IPS-15b (cell line): ENCODE data around the gene EEPD1.

Experiments
- H3K27me3 ChIP-seq: one replicate; pipeline ENCODE4 v1.6.1; 2013; ENCODE audit warnings: low read length; ENCODE audit not compliant: control insufficient read depth, insufficient read depth
- H3K36me3 ChIP-seq: one replicate; pipeline ENCODE4 v1.6.1; 2013; ENCODE audit warnings: low read length; ENCODE audit not compliant: control insufficient read depth, insufficient read depth
- H3K4me1 ChIP-seq: one replicate; pipeline ENCODE4 v1.6.1; 2013; ENCODE audit warnings: mild to moderate bottlenecking, low read length; ENCODE audit not compliant: control insufficient read depth, insufficient read depth
- H3K4me3 ChIP-seq: one replicate; pipeline ENCODE4 v1.5.1; 2013; ENCODE audit warnings: low read depth, low read length
- H3K9ac ChIP-seq: one replicate; pipeline ENCODE4 v1.6.1; 2013; ENCODE audit warnings: low read depth, mild to moderate bottlenecking, low read length
- H3K9me3 ChIP-seq: one replicate; pipeline ENCODE4 v1.6.1; 2013; ENCODE audit warnings: mild to moderate bottlenecking, low read length; ENCODE audit not compliant: control insufficient read depth, insufficient read depth

EEPD1 gene

DNA sequence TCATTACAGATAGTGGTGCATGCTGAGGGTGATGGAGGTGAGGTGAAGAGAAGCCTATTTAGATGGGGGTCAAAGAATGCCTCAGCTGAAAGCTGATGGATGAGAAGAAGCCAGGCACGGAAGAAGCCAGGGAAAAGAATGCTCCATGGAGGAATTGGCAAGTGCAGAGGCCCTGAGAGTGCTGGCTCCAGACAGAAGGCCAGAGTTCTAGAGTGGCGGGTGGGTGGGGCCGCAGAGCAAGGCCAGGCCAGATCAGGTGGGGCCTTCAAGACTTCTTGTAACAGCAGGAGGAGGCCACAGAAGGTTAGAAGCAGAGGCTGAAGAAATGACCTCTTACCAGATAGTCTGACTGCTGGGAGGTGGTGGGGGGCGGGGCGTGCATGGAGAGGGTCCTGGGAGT, 7.3 kb downstream of the EEPD1 start:
- peaks cover 5% of the 10 kb centered on the region for H3K4me1 ChIP-seq
- no peaks in the 10 kb centered on the region for H3K36me3 ChIP-seq
- H3K9me3 ChIP-seq: no peaks in the 10 kb centered on the region
- H3K9ac ChIP-seq: no peak overlapping the region
- H3K27me3 ChIP-seq: peaks cover 37% of the 10 kb centered on the region
- H3K4me3 ChIP-seq: no peak overlapping the region

DNA sequence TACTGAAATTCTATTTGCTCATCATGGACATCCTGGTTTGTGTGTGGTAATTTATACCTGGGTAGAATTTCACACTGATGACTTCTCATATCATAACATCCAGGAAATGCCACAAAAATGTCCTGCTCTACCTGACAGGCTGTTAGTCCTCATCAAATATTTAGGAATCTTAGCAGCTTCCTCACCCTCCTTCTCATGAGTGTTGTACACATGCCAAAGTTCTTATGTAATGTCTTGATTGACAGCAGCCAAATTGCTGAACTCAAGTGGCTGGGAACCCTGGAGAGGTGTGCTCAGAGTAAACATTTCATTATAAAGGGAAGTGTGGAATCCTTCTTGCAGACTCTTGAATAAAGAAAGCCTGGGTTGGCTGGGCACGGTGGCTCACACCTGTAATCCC, 8.9 kb downstream of the EEPD1 start:
- H3K27me3 ChIP-seq: peaks cover 26% of the 10 kb centered on the region
- no peaks in the 10 kb centered on the region for H3K36me3 ChIP-seq
- H3K4me1 ChIP-seq: peaks cover 5% of the 10 kb centered on the region
- no peak overlapping the region for H3K4me3 ChIP-seq
- H3K9ac ChIP-seq: no peak overlapping the region
- H3K9me3 ChIP-seq: no peaks in the 10 kb centered on the region

DNA sequence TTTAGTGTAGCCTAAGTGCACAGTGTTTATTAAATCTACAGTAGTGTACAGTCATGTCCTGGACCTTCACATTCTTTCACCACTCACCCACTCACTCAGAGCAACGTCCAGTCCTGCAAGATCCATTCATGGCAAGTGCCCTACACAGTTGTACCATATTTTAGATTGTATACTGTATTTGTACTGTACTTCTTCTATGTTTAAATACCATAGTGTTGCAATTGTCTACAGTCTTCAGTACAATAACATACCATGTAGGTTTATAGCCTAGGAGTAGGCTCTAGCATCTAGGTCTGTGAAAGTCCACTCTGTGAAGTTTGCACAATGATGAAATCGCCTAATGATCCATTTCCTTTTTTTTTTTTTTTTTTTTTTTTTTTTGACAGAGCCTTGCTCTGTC, 12.0 kb downstream of the EEPD1 start:
- peaks cover 1% of the 10 kb centered on the region for H3K27me3 ChIP-seq

DNA sequence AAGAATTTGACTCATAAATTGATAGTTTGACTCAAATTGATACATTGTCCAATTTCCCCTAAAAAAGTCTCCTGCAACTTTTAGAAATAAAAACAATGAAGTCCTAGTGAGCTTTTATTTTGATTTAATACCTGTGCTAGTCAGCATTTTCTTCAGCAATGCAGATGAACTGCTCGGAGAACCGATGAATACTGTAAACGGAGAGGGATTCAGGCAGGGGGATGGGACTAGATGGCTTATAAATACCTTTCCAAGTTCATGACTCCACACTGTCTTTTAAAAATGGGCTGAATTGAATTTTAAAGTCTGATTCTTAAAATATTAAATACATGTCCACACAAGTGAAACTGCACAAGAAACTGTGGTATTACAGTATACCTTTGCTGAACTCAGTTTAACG, 12.7 kb downstream of the EEPD1 start:
- Histone ChIP-seq H3K9me3 (no peaks in the 10 kb centered on the region), H3K4me1 (peaks cover 5% of the 10 kb centered on the region), H3K36me3 (no peaks in the 10 kb centered on the region)

More for the DNA sequence above, 12.0 kb downstream of the EEPD1 start:
- Histone ChIP-seq H3K9me3 (no peaks in the 10 kb centered on the region), H3K9ac (no peak overlapping the region), H3K36me3 (no peaks in the 10 kb centered on the region), H3K4me3 (no peak overlapping the region), H3K4me1 (peaks cover 5% of the 10 kb centered on the region)

DNA sequence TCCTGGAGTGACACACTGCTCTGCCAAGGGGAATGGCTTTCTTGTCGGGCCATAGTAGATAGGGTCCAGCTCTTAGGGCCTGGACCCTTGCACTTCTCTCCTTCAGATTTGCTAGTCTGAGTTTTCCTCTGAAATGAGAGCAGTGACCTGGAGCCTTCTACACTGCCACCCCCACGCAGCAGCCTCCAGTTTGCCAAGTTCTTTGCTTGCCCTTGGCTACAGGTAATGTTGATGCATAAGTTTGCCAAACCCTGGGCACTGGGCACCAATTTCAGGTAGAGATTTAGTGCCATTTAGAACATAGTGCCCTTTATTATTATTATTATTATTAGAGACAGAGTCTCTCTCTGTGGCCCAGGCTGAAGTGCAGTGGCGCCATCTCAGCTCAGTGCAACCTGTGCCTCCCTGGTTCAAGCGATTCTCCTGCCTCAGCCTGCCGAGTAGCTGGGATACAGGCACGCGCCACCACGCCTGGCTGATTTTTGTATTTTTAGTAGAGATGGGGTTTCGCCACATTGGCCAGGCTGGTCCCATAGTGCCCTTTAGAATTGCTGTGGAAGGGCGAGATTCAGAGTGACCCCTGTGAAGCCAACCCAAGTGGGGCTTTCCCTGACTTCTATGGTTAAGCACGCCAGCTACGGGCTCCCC, 14.5 kb downstream of the EEPD1 start:
- H3K4me1 ChIP-seq: peaks cover 5% of the 10 kb centered on the region
- H3K36me3 ChIP-seq: no peaks in the 10 kb centered on the region
- no peaks in the 10 kb centered on the region for H3K27me3 ChIP-seq
- no peak overlapping the region for H3K4me3 ChIP-seq
- H3K9ac ChIP-seq: no peak overlapping the region
- H3K9me3 ChIP-seq: no peaks in the 10 kb centered on the region

More for the DNA sequence above, 12.7 kb downstream of the EEPD1 start:
- no peak overlapping the region for H3K9ac ChIP-seq
- no peak overlapping the region for H3K4me3 ChIP-seq
- no peaks in the 10 kb centered on the region for H3K27me3 ChIP-seq

DNA sequence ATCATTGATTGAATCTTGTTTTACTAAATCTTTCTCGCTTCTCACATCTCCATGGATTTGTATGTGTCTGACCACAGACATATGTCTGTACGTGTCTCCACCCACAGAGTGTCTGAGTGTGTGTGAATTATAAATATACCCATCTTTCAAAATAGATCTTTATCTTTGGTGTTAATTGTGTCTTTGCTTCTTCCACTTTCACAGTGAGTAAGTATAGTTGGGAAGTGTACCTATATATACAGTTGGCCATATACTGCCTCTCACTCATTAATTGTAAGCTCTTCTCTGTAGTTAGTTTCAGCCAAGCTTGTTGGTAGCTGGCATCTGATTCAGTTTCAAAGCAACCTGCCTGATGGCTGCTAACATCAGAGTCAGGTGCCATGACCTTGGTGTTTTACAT, 18.4 kb downstream of the EEPD1 start:
- no peaks in the 10 kb centered on the region for H3K36me3 ChIP-seq
- H3K4me3 ChIP-seq: no peak overlapping the region
- H3K27me3 ChIP-seq: no peaks in the 10 kb centered on the region
- no peaks in the 10 kb centered on the region for H3K9me3 ChIP-seq
- H3K9ac ChIP-seq: no peak overlapping the region
- no peaks in the 10 kb centered on the region for H3K4me1 ChIP-seq

DNA sequence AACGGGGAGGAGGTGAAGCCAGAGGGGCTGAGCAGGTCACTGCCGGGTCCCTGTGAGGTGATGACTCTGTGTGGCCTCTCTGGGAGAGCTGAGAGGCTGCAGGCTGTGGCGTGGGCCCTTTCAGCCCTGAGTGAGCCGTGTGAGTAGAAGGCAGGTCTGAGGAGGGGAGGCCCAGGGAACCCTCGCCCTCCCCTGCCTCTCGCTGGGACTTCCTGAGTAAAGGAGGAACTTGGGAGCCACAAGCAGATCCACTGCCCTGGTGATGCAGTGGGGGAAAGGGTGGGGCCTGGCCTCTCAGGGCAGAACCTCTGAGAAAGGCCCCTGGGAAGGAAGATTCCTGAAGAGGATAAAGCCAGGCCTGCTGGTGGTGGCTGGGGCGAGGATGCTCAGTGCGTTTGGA, 22.8 kb downstream of the EEPD1 start:
- Histone ChIP-seq H3K9ac (no peak overlapping the region), H3K4me3 (no peak overlapping the region)

DNA sequence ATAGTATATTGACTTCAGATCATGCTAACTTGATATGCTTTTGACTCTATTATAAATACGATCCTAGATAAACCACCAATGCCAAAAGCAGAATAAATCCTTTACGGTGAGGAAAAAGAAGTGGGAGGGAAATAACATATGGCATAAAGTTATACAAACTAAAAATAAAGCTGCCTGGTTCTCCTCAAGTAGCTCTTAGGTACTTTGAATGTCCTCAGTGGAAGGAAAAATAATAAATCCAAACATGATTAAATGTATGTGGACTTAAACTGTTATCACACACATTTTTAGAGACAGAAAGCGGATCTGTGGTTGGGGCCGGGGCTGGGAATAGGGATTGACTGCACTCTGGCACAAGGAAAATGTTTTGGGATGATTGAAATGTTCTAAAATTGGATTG, 23.6 kb downstream of the EEPD1 start:
- Histone ChIP-seq H3K9me3 (no peaks in the 10 kb centered on the region), H3K4me1 (no peaks in the 10 kb centered on the region), H3K9ac (no peak overlapping the region), H3K4me3 (no peak overlapping the region), H3K27me3 (no peaks in the 10 kb centered on the region), H3K36me3 (no peaks in the 10 kb centered on the region)

More for the DNA sequence above, 22.8 kb downstream of the EEPD1 start:
- Histone ChIP-seq H3K36me3 (no peaks in the 10 kb centered on the region), H3K9me3 (no peaks in the 10 kb centered on the region), H3K27me3 (no peaks in the 10 kb centered on the region), H3K4me1 (no peaks in the 10 kb centered on the region)

DNA sequence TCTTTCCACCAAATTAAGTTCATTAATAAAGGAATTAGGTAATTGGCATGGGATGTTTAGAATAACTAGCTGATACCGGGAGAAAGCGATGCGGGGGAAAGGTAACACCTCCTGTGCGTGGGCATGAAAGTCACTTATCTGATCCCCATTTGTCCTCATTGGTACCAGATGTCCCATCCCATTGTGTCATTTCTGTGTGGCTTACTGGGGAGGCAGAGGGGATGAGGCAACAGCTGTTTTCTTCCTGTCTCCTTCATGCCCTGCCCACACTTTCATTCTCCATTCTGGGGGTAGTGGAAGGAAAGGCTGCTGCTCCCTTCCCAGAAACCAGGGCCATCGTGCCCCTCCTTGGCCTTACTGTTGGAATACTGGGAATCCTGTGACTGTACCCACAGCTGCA, 27.1 kb downstream of the EEPD1 start:
- Histone ChIP-seq H3K9ac (no peak overlapping the region), H3K36me3 (no peaks in the 10 kb centered on the region)

DNA sequence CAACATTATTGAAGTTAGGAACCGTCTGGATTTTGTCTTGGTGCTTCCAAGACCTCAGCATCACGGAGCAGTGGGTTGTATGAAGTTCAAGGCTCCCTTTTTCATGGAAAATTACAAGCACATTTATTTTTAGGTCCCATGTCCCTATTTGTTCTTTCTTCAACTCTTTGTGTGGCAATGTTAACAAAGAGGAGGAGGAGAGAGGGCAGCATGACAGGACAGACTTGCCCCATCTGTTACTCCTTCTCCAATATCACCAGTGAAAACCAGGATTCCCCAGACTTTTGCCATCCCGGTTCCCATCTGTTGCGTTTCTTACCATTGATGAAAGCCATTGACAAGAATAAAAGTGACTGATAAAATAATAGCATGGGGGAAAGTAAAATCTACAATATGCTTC, 28.6 kb downstream of the EEPD1 start:
- H3K27me3 ChIP-seq: no peaks in the 10 kb centered on the region
- H3K9ac ChIP-seq: no peak overlapping the region
- no peaks in the 10 kb centered on the region for H3K9me3 ChIP-seq
- H3K36me3 ChIP-seq: no peaks in the 10 kb centered on the region
- no peak overlapping the region for H3K4me3 ChIP-seq
- H3K4me1 ChIP-seq: no peaks in the 10 kb centered on the region

More for the DNA sequence above, 27.1 kb downstream of the EEPD1 start:
- H3K4me1 ChIP-seq: no peaks in the 10 kb centered on the region
- H3K4me3 ChIP-seq: no peak overlapping the region
- H3K27me3 ChIP-seq: no peaks in the 10 kb centered on the region
- H3K9me3 ChIP-seq: no peaks in the 10 kb centered on the region

DNA sequence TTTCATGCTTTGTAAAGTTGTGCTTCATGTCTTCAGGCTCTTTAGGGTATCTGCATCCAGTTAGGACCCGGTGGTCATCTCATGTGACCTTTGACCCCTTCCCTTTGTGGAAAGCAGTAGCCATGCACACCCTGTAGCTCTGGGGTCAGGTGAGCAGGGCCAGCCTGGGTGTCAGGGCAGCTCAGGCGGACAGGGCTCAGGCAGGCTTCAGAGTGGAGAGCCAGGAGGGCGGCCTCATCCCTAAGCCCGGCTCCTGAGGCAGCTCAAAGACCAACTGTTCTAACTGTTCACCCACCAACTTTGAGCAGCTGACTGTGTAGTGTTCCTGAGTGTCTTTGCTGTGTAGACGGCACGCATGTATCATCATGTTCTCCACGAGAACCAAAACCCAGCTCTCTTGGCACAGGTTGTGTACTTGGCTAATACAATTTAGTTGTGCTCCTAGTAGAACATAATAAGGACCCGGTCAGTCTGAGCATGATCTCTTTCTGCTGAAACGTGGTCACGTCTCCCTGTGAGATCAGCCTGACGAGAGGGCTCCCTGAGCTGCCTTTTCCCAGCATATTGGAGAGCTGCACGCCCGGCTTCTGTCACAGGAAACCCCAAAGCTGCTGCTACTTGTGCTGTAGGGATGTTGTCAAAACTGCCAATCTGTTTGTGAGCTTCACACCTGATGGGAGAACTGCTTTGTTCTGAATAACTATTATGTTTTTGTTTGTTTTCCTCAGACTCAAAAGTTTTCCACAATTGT, 30.0 kb downstream of the EEPD1 start:
- no peaks in the 10 kb centered on the region for H3K36me3 ChIP-seq
- H3K4me3 ChIP-seq: no peak overlapping the region
- no peaks in the 10 kb centered on the region for H3K27me3 ChIP-seq
- H3K9ac ChIP-seq: no peak overlapping the region
- no peaks in the 10 kb centered on the region for H3K4me1 ChIP-seq
- H3K9me3 ChIP-seq: no peaks in the 10 kb centered on the region

DNA sequence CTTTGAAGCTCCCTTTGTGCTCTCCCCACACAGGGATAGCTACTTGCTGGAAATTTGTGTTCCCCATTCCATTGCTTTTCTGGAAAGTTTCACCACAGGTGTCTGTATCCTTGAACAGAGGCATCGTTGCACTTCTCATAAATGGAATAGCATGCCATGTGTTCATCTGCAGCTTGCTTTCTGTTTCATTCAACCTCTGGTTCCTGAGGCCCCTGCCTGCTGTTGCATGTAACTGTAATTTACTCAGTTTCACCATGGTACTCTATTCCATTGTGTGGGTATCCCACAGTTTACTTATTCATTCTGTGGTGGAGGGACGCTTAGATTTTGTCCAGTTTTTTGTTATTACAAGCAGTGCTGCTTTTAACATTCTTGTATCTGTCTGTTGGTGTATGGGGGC, 32.0 kb downstream of the EEPD1 start:
- Histone ChIP-seq H3K9ac (no peak overlapping the region), H3K4me3 (no peak overlapping the region), H3K36me3 (no peaks in the 10 kb centered on the region), H3K27me3 (no peaks in the 10 kb centered on the region), H3K9me3 (no peaks in the 10 kb centered on the region), H3K4me1 (no peaks in the 10 kb centered on the region)
